Prostate gland (tissue), 2 donors: Measurements from ENCODE around the gene COX8A.

ENCODE experiments used
- CTCF ChIP-seq, 4 experiments: fragments of 200-600 bp in 2 of 4; fragments of 450-650 bp in 2 of 4; sonication (generic) in 2 of 4; IDR thresholded peaks; 1 replicate in 3 of 4; 2 replicates in 1 of 4; pipeline ENCODE4 v1.5.1; 2016 to 2019; ENCODE audit warnings: antibody characterized with exemption in 4 of 4, mild to moderate bottlenecking in 2 of 4, moderate library complexity in 2 of 4
- POLR2A ChIP-seq: fragments of 450-650 bp; IDR thresholded peaks from one replicate; pipeline ENCODE4 v1.6.1; 2016; ENCODE audit warnings: antibody characterized with exemption, mild to moderate bottlenecking

GRCh38 chr11:63997801-63998337 lies 23.4 kb downstream of the COX8A start:
- TF ChIP-seq POLR2A (no peak), CTCF (IDR thresholded peaks at IDR 0.05) (no peak)
